ENCODE measurements around the gene SEMA5A.
"Not testable (repeated sequence)": the region's sequence is repeated elsewhere in the genome, so short reads cannot be mapped to it uniquely, and the experiment has no call there.

SEMA5A gene

GRCh38 chr5:9390113-9390512 lies 155.8 kb downstream of the SEMA5A start:
- no peak for DNase-seq

DNA sequence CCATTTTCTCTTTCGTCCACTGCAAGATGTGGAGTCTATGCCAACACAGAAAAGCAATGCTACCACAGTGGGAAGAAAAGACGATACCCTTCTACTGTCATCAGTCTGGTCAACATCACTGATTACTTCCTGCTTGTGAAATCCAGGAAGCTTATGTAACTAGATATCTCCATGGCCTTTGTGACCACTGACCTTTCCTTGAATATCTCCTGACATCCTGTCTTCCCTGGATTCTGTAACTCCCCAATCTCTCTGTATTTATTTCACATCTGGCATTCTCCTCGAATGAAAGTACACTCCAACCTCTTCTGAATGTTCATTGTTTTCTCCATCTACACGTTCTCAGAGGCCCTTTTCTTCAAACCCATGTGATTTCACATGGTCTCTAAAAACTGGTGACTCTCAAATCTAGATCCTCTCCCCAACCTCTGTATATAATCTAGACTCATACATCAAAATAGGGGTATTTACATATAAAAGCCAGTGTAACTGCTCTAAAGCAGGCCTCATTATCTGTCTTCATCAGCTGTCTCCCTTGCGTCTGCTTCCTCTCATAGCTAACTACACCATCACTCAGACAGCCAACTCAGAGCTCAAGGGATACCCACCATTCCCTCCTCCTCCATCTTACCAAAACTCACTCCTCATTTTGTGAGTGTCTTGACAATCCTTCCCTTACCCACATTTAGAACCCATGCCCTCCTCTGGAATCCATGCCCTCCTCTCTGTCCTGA lies 156.8 kb downstream of the SEMA5A start:
- DNase-seq: no peak

GRCh38 chr5:9387879-9388278 lies 158.0 kb downstream of the SEMA5A start:
- DNase-seq: no peak

GRCh38 chr5:9386945-9387344 lies 158.9 kb downstream of the SEMA5A start:
- no peak for DNase-seq

- DNase-seq: no peak
Measured at GRCh38 chr5:9382522-9382921, 163.4 kb downstream of the SEMA5A start.

GRCh38 chr5:9381464-9381863 lies 164.4 kb downstream of the SEMA5A start:
- no peak for DNase-seq

DNA sequence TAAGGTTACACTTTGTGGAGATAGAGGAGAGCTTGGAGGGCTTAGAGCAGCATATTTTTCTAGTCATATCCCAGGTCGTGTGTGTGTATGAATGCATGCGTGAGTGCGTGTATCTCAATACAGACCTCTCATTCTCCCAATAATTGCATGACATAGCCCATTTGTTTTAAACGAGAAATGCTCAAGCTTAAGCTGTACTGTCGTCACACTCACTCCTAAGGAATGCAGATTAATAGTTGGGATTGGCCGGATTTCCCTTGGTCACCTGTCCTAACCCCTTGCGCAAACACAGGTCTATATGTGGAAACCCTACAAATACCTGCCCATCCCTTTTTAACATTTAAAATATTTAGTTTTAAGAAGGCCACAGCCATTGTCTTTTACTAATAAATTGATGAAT lies 165.8 kb downstream of the SEMA5A start:
- no peak for DNase-seq

DNA sequence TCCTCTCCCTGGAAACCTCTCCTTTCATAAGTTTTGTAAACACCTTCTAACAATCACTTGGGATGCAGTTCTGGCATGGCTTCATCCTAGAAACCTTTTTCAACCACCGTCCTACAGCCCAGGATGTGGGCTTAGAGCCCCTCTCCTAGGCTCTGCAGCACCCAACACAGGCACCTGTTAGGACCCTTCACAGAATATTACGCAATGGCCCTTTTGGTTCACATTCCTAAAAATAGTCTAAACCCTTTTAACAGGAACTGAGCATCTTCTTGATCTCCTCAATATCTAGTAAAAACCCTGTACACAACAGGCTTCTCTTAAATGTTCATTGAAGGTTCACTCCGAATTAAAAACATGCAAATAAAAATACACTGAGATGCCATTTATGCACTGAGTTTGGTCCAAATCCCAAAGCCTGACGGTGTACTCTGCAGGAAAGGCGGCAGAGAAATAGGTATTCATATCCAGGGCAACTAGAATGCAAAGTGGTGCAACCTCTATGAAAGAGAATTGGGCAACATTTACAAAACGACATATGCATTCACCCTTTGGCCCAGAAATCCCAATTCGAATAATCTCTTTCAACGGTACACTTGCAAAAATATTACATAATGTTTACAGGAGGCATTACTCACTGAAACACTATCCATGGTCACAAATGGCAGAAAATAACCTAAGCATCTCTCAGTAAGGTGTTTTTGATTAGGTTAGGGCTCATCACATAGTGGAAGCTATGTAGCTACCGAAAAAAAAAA lies 169.3 kb downstream of the SEMA5A start:
- DNase-seq: no peak

DNA sequence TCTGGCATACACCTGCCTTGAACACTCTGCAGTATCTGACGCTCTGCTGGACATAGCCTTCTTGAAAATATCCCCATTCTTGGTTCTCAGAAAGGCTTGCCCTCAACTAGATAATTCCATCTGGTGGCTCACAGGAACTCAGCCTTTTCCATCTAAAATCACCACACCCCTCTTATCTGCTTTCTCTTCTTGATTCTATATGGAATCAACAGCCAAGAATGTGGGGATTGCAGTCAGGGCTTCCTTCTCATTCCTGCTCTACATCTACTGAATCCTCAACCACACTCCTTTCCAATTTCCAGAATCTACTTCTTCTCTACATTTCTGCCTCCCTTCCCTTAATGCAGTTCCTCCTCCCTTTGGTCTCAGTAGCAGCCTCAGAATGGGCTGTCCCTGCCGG lies 170.1 kb downstream of the SEMA5A start:
- no peak for DNase-seq

DNA sequence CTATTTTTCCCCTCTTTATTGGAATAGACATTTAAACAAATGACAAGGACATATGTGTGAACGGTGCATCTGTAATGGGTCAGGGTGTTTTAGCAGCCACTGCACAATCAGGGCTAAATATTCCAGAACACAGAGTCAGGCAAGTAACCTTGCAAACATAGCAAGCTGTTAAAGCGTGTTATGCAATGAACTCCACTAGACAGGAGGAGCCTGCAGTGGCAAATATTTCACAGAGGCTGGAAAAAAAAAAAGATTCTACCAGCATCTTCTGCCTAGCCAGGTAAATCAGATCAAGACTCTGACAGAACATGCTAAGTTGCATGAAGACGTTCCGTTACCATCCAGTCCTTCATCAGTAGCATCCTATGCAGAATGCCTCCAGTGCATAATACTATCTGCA lies 171.8 kb downstream of the SEMA5A start:
- DNase-seq: no peak

DNA sequence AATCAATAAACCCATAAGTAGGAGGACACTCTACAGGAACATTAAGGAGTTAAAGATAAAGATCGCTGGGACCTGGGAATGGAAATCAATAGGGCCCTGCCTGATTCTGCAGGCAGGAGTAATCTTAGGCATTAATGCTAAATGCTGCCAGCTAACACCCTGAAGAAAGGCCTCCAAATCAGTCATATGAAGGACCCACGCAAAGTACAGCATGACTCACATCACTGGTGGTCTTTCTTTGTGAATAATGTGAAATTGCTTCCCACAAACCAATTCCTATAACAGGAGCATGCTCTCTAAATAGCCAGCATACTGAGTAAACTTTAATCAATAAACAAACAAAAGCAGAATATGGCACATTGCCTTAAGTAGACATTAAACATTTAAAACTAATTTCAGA lies 172.3 kb downstream of the SEMA5A start:
- no peak for DNase-seq

DNA sequence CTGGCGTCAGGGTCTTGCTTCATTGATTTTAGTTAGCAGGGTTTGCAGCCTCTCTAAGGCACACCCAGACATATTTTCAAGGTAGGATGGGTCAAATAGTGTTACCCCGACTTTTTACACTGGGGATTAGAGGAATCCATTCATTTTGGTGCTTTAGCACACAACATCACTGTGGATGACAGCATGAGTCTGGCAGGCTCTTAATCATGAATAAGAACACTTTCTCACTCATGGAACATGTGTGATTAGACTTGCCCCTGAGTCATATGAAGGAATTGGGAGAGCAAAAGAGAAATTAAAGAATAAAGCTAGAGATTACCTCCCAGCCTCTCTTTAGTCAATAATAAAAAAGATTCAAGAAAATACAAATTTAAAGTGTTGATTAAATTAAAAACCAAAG lies 175.6 kb downstream of the SEMA5A start:
- no peak for DNase-seq

- no peak for DNase-seq
Measured at GRCh38 chr5:9365512-9365911, 180.4 kb downstream of the SEMA5A start.

DNA sequence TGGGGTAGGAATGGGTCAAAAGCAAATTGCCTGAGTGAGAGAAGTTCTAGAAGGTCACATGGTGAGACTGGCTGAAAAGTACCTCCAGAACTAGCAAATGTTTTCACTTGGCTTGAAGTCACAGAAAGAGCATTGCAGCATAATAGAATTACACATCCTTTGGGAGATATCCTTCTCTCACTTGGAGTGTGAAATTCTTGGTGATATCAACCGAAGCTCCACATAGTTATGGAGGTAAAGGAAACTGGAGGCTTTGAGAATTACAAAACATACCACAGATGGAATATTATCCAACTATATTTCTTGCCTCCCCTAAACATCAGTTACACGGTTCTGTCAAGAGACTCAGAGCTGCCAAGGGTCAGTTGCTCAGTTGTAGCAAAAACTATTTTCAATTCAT lies 182.4 kb downstream of the SEMA5A start:
- DNase-seq: no peak

- peak; percentile 23 for DNase-seq
Measured at GRCh38 chr5:9363026-9363425, 182.8 kb downstream of the SEMA5A start.

DNA sequence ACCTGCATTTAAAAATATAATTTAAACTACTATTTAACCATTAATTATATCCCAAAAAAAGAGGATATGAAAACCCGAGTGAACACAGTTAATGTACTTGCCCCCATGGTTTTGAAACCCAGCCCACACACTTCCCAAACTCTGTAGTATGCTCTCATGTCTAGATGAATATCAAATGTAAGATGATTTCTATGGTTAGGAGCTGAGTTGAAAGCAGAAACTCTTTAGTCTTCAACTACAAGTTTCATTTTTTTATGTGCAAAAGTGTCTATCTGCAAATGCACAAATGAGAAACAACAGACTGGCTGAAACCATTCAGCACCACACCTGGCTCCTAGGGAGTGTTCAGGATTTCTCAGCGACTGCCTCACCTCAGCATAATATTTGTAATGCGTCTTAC lies 183.3 kb downstream of the SEMA5A start:
- DNase-seq: peak; percentile 4

- DNase-seq: peak; percentile 61
Measured at GRCh38 chr5:9361835-9362234, 184.0 kb downstream of the SEMA5A start.

DNA sequence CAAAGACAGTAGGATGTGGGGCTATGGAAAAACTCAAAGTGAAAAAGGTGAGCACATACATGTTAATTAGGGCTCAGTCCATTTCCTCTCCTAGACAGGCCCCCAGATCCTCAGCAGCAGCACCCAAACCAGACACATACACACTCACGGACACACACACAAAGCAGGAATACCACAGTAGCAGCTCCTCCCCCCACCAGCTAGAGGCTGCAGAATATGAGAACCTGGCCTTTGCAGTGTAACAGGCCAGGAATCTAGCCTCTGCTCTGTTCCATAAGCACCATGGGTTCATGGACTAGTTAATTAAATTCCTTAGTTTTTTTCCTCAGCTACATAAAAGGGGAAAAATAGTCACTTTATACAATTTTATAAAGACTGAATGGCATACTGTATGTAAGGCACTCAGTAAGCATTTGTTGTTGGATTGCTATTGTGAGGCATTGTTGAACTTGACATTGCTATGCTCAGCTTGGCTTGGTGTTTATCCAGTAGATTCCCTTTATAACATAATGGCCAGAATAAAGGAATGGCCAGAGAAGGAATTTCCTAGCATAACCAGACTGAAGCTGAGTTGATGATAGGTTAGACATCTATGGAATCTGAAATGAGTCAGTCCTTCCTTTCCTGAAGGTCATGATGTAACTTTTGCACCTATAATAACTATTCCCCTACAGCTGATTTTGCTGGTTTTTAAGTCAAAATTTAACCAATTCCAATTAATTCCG lies 186.8 kb downstream of the SEMA5A start:
- no peak for DNase-seq

GRCh38 chr5:9356351-9356825 lies 189.5 kb downstream of the SEMA5A start:
- no peak for DNase-seq

DNA sequence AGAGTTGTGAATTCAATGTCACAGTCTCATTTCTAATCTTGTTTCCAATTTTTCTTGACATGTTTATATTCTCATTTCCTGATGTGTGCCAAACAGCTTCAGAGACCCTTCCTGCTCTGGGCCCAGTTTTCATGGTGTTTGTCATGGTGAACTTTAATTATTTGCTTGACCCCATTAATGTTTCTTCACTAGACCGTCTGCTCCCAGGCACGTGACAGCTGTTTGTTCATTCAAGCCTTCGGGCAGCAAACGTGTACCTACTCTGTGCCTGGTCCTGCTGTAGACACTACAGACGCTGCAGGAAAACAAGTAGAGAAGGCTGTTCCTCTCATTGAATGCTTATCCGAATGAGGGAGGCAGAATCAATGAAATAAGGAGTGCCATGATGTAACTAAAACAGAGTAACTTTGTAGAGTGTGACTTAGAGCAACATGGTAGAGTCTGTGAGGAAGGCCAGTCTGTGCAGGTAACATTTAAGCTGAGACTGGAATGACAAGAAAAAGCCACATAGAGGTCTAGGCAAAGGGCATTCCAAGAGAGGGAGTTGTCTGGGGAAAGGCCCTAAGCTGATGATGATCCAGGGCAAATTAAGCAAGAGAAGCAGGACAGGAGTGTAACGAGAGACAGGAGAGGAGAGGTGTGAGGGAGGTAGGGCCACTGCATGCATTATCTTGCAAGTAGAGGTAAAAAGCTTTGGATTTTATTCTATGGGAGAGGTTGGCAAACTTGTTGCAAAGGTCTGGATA lies 191.4 kb downstream of the SEMA5A start:
- no peak for DNase-seq

- DNase-seq: not testable (repeated sequence)
Measured at GRCh38 chr5:9353048-9353447, 192.8 kb downstream of the SEMA5A start.

GRCh38 chr5:9351546-9351945 lies 194.3 kb downstream of the SEMA5A start:
- no peak for DNase-seq

GRCh38 chr5:9350301-9350797 lies 195.5 kb downstream of the SEMA5A start:
- DNase-seq: no peak
